ENCODE results near the gene CLEC4F. TPM values are rescaled to one million over a fixed set of nuclear protein-coding genes. Genes with fewer than 3 reads are reported as not detected.

CLEC4F gene
- total and polyA plus RNA-seq, 2 donors (not counting 1 experiment from before 2014, with no cell fraction given) = not detected

GRCh38 chr2:70808983-70809958 lies 11.1 kb downstream of the CLEC4F start:
- Mint-ChIP-seq H3K9me3 (ENCODE audit: insufficient read depth) (no peaks in the 10 kb centered on the region), H3K4me1 (no peaks in the 10 kb centered on the region), H3K4me3 (no peak overlapping the region), H3K27ac (no peak overlapping the region), H3K27me3 (peaks cover 11% of the 10 kb centered on the region)
- H3K79me2 ChIP-seq (ENCODE audit: control insufficient read depth, insufficient read depth, low read length) = no peaks in the 10 kb centered on the region
- H3K27me3 ChIP-seq (replicated peaks in 1 of 4; ENCODE audit: control extremely low read depth in 1 of 4, control insufficient read depth in 3 of 4, insufficient read depth in 4 of 4, low read length in 3 of 4) = peaks cover 0 to 7% (median 2%) of the 10 kb centered on the region in 4 experiments
- H3K27ac ChIP-seq (ENCODE audit: low read length in 2 of 2) = no peak overlapping the region
- H3K4me2 ChIP-seq (replicated peaks; ENCODE audit: low read depth, low read length, poor library complexity, severe bottlenecking) = no peak overlapping the region
- H2AFZ ChIP-seq (ENCODE audit: insufficient read depth, low read depth, low read length, poor library complexity, severe bottlenecking) = no peak overlapping the region
- no peak overlapping the region for H3K9ac ChIP-seq (ENCODE audit: low read length)
- no peaks in the 10 kb centered on the region for H3K4me1 ChIP-seq (ENCODE audit: control insufficient read depth in 2 of 2, insufficient read depth in 2 of 2, low read length in 2 of 2)
- intact Hi-C loops (cut with micrococcal nuclease) = no loop called here
- H3K9me3 ChIP-seq (ENCODE audit: control extremely low read depth in 1 of 3, control insufficient read depth in 2 of 3, insufficient read depth in 1 of 3, low read length in 2 of 3) = peaks cover 0 to 7% (median 0%) of the 10 kb centered on the region in 3 donors
- WGBS (ENCODE audit: insufficient coverage) = 92% methylated on average over 12 of the region's 12 CpGs
- ATAC-seq (ENCODE audit: low read depth) (no peak), DNase-seq (no peak)
- no peaks in the 10 kb centered on the region for H4K20me1 ChIP-seq (ENCODE audit: control insufficient read depth, insufficient read depth, low read length, poor library complexity, severe bottlenecking)
- ChIA-PET CTCF (no interaction called here), POLR2A (no interaction called here)
- H3K4me3 ChIP-seq (ENCODE audit: control extremely low read depth in 1 of 5, extremely low read depth in 1 of 5, insufficient read depth in 1 of 5, low read depth in 2 of 5, low read length in 4 of 5) = no peak overlapping the region
- no peaks in the 10 kb centered on the region for H3K36me3 ChIP-seq (replicated peaks in 1 of 2; ENCODE audit: control extremely low read depth in 1 of 2, control insufficient read depth in 1 of 2, extremely low read depth in 1 of 2, insufficient read depth in 2 of 2, low read length in 1 of 2)
- TF ChIP-seq CTCF (IDR thresholded peaks at IDR 0.05) = no peak
- no peak for TF ChIP-seq EZH2 (IDR thresholded peaks at IDR 0.05; ENCODE audit: borderline replicate concordance, insufficient read depth, low read depth, low read length, poor library complexity, severe bottlenecking)

GRCh38 chr2:70807828-70808118 lies 12.6 kb downstream of the CLEC4F start:
- Histone ChIP-seq H3K9me3 (ENCODE audit: control extremely low read depth in 1 of 3, control insufficient read depth in 2 of 3, insufficient read depth in 1 of 3, low read length in 2 of 3) (peaks cover 0 to 7% (median 0%) of the 10 kb centered on the region in 3 donors), H3K79me2 (ENCODE audit: control insufficient read depth, insufficient read depth, low read length) (no peaks in the 10 kb centered on the region), H3K36me3 (replicated peaks in 1 of 2; ENCODE audit: control extremely low read depth in 1 of 2, control insufficient read depth in 1 of 2, extremely low read depth in 1 of 2, insufficient read depth in 2 of 2, low read length in 1 of 2) (no peaks in the 10 kb centered on the region), H3K27ac (ENCODE audit: low read length in 2 of 2) (no peak overlapping the region), H3K4me2 (replicated peaks; ENCODE audit: low read depth, low read length, poor library complexity, severe bottlenecking) (no peak overlapping the region), H2AFZ (ENCODE audit: insufficient read depth, low read depth, low read length, poor library complexity, severe bottlenecking) (no peak overlapping the region), H3K9ac (ENCODE audit: low read length) (no peak overlapping the region), H3K4me1 (ENCODE audit: control insufficient read depth in 2 of 2, insufficient read depth in 2 of 2, low read length in 2 of 2) (no peaks in the 10 kb centered on the region), H3K4me3 (ENCODE audit: control extremely low read depth in 1 of 5, extremely low read depth in 1 of 5, insufficient read depth in 1 of 5, low read depth in 2 of 5, low read length in 4 of 5) (no peak overlapping the region), H4K20me1 (ENCODE audit: control insufficient read depth, insufficient read depth, low read length, poor library complexity, severe bottlenecking) (no peaks in the 10 kb centered on the region), H3K27me3 (replicated peaks in 1 of 4; ENCODE audit: control extremely low read depth in 1 of 4, control insufficient read depth in 3 of 4, insufficient read depth in 4 of 4, low read length in 3 of 4) (peaks cover 0 to 7% (median 2%) of the 10 kb centered on the region in 4 experiments)
- CTCF ChIA-PET = no interaction called here
- POLR2A ChIA-PET = no interaction called here
- Mint-ChIP-seq H3K4me1 (no peaks in the 10 kb centered on the region), H3K9me3 (ENCODE audit: insufficient read depth) (no peaks in the 10 kb centered on the region), H3K27ac (no peak overlapping the region), H3K27me3 (peaks cover 10% of the 10 kb centered on the region), H3K4me3 (no peak overlapping the region)
- ATAC-seq (ENCODE audit: low read depth) (no peak), DNase-seq (no peak)
- 90% methylated on average over 2 of the region's 4 CpGs for WGBS (ENCODE audit: insufficient coverage)
- intact Hi-C loops (cut with micrococcal nuclease) = no loop called here
- TF ChIP-seq EZH2 (IDR thresholded peaks at IDR 0.05; ENCODE audit: borderline replicate concordance, insufficient read depth, low read depth, low read length, poor library complexity, severe bottlenecking) (no peak), CTCF (IDR thresholded peaks at IDR 0.05) (no peak)

Data from B cell (primary cell).